Measurements from ENCODE around the gene PSAP.

- TF ChIP-seq CTCF (IDR thresholded peaks at IDR 0.05; ENCODE audit: low read depth, low read length): no peak
- no peak for TF ChIP-seq EZH2phosphoT487 (IDR thresholded peaks at IDR 0.05; ENCODE audit: low read depth)
Measured at GRCh38 chr10:71838264-71839211, 12.5 kb downstream of the PSAP start.

All from OCI-LY3 (cell line).